ENCODE results near the gene PLK4.
"Not testable (repeated sequence)": the region's sequence is repeated elsewhere in the genome, so short reads cannot be mapped to it uniquely, and the experiment has no call there.

GRCh38 chr4:127899682-127900081 is 19.0 kb downstream of the PLK4 start:
- not testable (repeated sequence) for TF ChIP-seq CTCF, POLR2A (IDR thresholded peaks at IDR 0.05)
